HepG2 (cell line): ENCODE results near the gene TUBB. TPM values are rescaled to one million over a fixed set of nuclear protein-coding genes. Genes with fewer than 3 reads are reported as not detected.

ENCODE experiments used
- CHCHD3 ChIP-seq: sonication (generic); formaldehyde crosslinking; IDR thresholded peaks from 2 replicates; pipeline ENCODE4 v1.8.0; 2022; ENCODE audit warnings: mild to moderate bottlenecking, missing genetic modification reagents, moderate library complexity
- ERF ChIP-seq: IDR thresholded peaks from 2 replicates; pipeline ENCODE4 v1.6.1; 2018; ENCODE audit warnings: missing biosample characterization, missing genetic modification reagents
- FIP1L1 ChIP-seq: fragments of 200-400 bp; formaldehyde crosslinking; IDR thresholded peaks from 2 replicates; pipeline ENCODE4 v1.6.1; 2018; ENCODE audit warnings: low read depth, mild to moderate bottlenecking, low read length, moderate library complexity, borderline replicate concordance; ENCODE audit not compliant: insufficient read depth
- GFI1 ChIP-seq: sonication (generic); formaldehyde crosslinking; IDR thresholded peaks from 2 replicates; pipeline ENCODE4 v1.5.0; 2020; ENCODE audit warnings: missing genetic modification reagents, mild to moderate bottlenecking, borderline replicate concordance
- HMG20B ChIP-seq: conservative IDR thresholded peaks from 2 replicates; pipeline ENCODE4 v1.6.1; 2016; ENCODE audit warnings: missing genetic modification reagents, missing compliant biosample characterization
- MLXIP ChIP-seq: sonication (generic); formaldehyde crosslinking; IDR thresholded peaks from 2 replicates; pipeline ENCODE4 v1.9.0; 2021; ENCODE audit warnings: missing genetic modification reagents, borderline replicate concordance
- NFIB ChIP-seq: sonication (generic); formaldehyde crosslinking; IDR thresholded peaks from 2 replicates; pipeline ENCODE4 v1.9.0; 2021; ENCODE audit warnings: missing genetic modification reagents, mild to moderate bottlenecking, borderline replicate concordance
- NFYB ChIP-seq: sonication (generic); formaldehyde crosslinking; IDR thresholded peaks from 2 replicates; pipeline ENCODE4 v1.4.0; 2020; ENCODE audit warnings: missing genetic modification reagents
- NKX3-1 ChIP-seq: sonication (generic); formaldehyde crosslinking; IDR thresholded peaks from 2 replicates; pipeline ENCODE4 v1.5.0; 2020; ENCODE audit warnings: missing genetic modification reagents
- PAX8 ChIP-seq: sonication (generic); formaldehyde crosslinking; IDR thresholded peaks from 2 replicates; pipeline ENCODE4 v1.8.0; 2022; ENCODE audit warnings: mild to moderate bottlenecking, missing genetic modification reagents, borderline replicate concordance
- SOX6 ChIP-seq, 2 experiments: fragments of 450-650 bp in 1 of 2; sonication (generic) in 1 of 2; formaldehyde crosslinking in 1 of 2; IDR thresholded peaks; 2 replicates each; pipeline versions ENCODE4 v1.4.0 to v1.6.1; 2017 to 2020; ENCODE audit warnings: antibody characterized with exemption in 1 of 2, mild to moderate bottlenecking in 1 of 2, missing genetic modification reagents in 1 of 2
- YY1 ChIP-seq: IDR thresholded peaks from 2 replicates; pipeline ENCODE4 v1.6.1; 2011; ENCODE audit warnings: low read length, low read depth, moderate library complexity, mild to moderate bottlenecking; ENCODE audit not compliant: insufficient read depth, insufficient replicate concordance
- ZFP62 ChIP-seq: sonication (generic); formaldehyde crosslinking; IDR thresholded peaks from 2 replicates; pipeline ENCODE4 v1.4.0; 2020; ENCODE audit warnings: missing genetic modification reagents
- ZNF101 ChIP-seq: sonication (generic); formaldehyde crosslinking; IDR thresholded peaks from 2 replicates; pipeline ENCODE4 v1.4.0; 2020; ENCODE audit warnings: mild to moderate bottlenecking, low read depth, missing genetic modification reagents, borderline replicate concordance
- ZNF143 ChIP-seq: sonication (generic); formaldehyde crosslinking; IDR thresholded peaks from 2 replicates; pipeline ENCODE4 v1.4.0; 2020; ENCODE audit warnings: missing genetic modification reagents
- ZNF207 ChIP-seq: fragments of 450-650 bp; IDR thresholded peaks from 2 replicates; pipeline ENCODE4 v1.6.1; 2016; ENCODE audit warnings: antibody characterized with exemption, borderline replicate concordance
- ZNF552 ChIP-seq: sonication (generic); formaldehyde crosslinking; IDR thresholded peaks from 2 replicates; pipeline ENCODE4 v1.9.0; 2022; ENCODE audit warnings: missing genetic modification reagents, mild to moderate bottlenecking, borderline replicate concordance
- ZNF724P ChIP-seq: sonication (generic); formaldehyde crosslinking; IDR thresholded peaks from 2 replicates; pipeline ENCODE4 v1.8.0; 2022; ENCODE audit warnings: missing genetic modification reagents, borderline replicate concordance
- ZNF737 ChIP-seq: sonication (generic); formaldehyde crosslinking; IDR thresholded peaks from 2 replicates; pipeline ENCODE4 v1.5.0; 2020; ENCODE audit warnings: missing genetic modification reagents, mild to moderate bottlenecking, borderline replicate concordance
- ZSCAN20 ChIP-seq: sonication (generic); formaldehyde crosslinking; IDR thresholded peaks from 2 replicates; pipeline ENCODE4 v1.4.0; 2020; ENCODE audit warnings: missing genetic modification reagents, mild to moderate bottlenecking, borderline replicate concordance
- polyA plus RNA-seq, 8 experiments: library from polyadenylated mRNA; depleted of rRNA in 3 of 8; stranded (reverse) in 7 of 8; unstranded in 1 of 8; fragments of >200 nt; fragmentation: Illumina TruSeq in 4 of 8; extraction: Trizol in 4 of 8; gene quantifications; 2 replicates each; pipeline versions ENCODE4 v1.2.1 to v1.2.3, GENCODE V29; 2011 to 2016; ENCODE audit warnings: low read depth in 4 of 8, missing spikeins in 1 of 8, mixed read lengths in 1 of 8; ENCODE audit not compliant: insufficient read depth in 1 of 8
- total RNA-seq, 5 experiments: library from RNA; depleted of rRNA; stranded (reverse); fragments of >200 nt; fragmentation: Illumina TruSeq; extraction: Trizol; gene quantifications; 2 replicates each; pipeline ENCODE4 v1.2.3, GENCODE V29; 2016; ENCODE audit warnings: low read depth in 1 of 5
- TF ChIP-seq, protein P1 (sequence below): IDR thresholded peaks from 2 replicates; pipeline ENCODE4 v1.6.1; 2018; ENCODE audit warnings: missing genetic modification reagents
- TF ChIP-seq, protein P2 (sequence below), 2 experiments: sonication (generic) in 1 of 2; formaldehyde crosslinking in 1 of 2; IDR thresholded peaks; 2 replicates each; pipeline versions ENCODE4 v1.5.1 to v1.6.1; 2011 to 2020; ENCODE audit warnings: borderline replicate concordance in 1 of 2, low read depth in 1 of 2, low read length in 1 of 2, mild to moderate bottlenecking in 1 of 2, missing genetic modification reagents in 1 of 2, moderate library complexity in 1 of 2

Gene TUBB
- total and polyA plus RNA-seq, 2 of the 13 experiments (the other 11 are each of a cell fraction or from before 2014, with no cell fraction given): 911 to 1,163 TPM

- TF ChIP-seq ZNF737 (CRISPR knock-in tag): no peak
- TF ChIP-seq FIP1L1: 0 out of 2 replicates have a peak, but pooled peaks have one; percentile 27
- TF ChIP-seq ZSCAN20: no peak
- TF ChIP-seq MLXIP: no peak
- TF ChIP-seq HMG20B (CRISPR knock-in tag): peak; percentile 14; the same call in 1 of the 2 replicates
- no peak for TF ChIP-seq ZNF101
- TF ChIP-seq ZNF724P (CRISPR knock-in tag): 0 out of 2 replicates have a peak, but pooled peaks have one; percentile 33
- TF ChIP-seq, protein P1, sequence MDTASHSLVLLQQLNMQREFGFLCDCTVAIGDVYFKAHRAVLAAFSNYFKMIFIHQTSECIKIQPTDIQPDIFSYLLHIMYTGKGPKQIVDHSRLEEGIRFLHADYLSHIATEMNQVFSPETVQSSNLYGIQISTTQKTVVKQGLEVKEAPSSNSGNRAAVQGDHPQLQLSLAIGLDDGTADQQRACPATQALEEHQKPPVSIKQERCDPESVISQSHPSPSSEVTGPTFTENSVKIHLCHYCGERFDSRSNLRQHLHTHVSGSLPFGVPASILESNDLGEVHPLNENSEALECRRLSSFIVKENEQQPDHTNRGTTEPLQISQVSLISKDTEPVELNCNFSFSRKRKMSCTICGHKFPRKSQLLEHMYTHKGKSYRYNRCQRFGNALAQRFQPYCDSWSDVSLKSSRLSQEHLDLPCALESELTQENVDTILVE (CRISPR knock-in tag): peak; percentile 79; the same call in 1 of the 2 replicates
- no peak for TF ChIP-seq SOX6 (IDR thresholded peaks at IDR 0.05)
- peak; percentile 96 for TF ChIP-seq SOX6 (CRISPR knock-in tag; IDR thresholded peaks at IDR 0.05)
- TF ChIP-seq, protein P2, sequence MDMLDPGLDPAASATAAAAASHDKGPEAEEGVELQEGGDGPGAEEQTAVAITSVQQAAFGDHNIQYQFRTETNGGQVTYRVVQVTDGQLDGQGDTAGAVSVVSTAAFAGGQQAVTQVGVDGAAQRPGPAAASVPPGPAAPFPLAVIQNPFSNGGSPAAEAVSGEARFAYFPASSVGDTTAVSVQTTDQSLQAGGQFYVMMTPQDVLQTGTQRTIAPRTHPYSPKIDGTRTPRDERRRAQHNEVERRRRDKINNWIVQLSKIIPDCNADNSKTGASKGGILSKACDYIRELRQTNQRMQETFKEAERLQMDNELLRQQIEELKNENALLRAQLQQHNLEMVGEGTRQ (IDR thresholded peaks at IDR 0.05; ENCODE audit: low read depth, low read length): no peak; the same call in 1 of the 2 replicates
- TF ChIP-seq, protein P2 (CRISPR knock-in tag; IDR thresholded peaks at IDR 0.05; ENCODE audit: borderline replicate concordance): no peak
- no peak for TF ChIP-seq NKX3-1 (CRISPR knock-in tag)
- peak; percentile 84 for TF ChIP-seq ERF (CRISPR knock-in tag)
- no peak for TF ChIP-seq PAX8 (CRISPR knock-in tag)
- TF ChIP-seq ZFP62: no peak
- peak; percentile 27 for TF ChIP-seq NFYB (CRISPR knock-in tag)
- no peak for TF ChIP-seq CHCHD3 (CRISPR knock-in tag)
- TF ChIP-seq GFI1 (CRISPR knock-in tag): peak; percentile 91
- TF ChIP-seq ZNF552 (CRISPR knock-in tag): 0 out of 2 replicates have a peak, but pooled peaks have one; percentile 2
- TF ChIP-seq YY1: peak; percentile 55
- no peak for TF ChIP-seq NFIB (CRISPR knock-in tag)
- TF ChIP-seq ZNF207: no peak
- 0 out of 2 replicates have a peak, but pooled peaks have one; percentile 17 for TF ChIP-seq ZNF143 (CRISPR knock-in tag)
Measured at GRCh38 chr6:30769088-30769852, 49.1 kb downstream of the TUBB start (continued).
